Vagina (tissue), 2 donors: Measurements from ENCODE around the gene NRGN. TPM values are rescaled to one million over a fixed set of nuclear protein-coding genes. Genes with fewer than 3 reads are reported as not detected.

Experiments used
- DNase-seq, 2 donors: peaks; one replicate each; pipeline ENCODE4 v3.0.0-alpha.2; 2017; ENCODE audit errors: extremely low spot score in 2 of 2
- H3K27ac ChIP-seq: fragments of 200-600 bp; sonication (generic); one replicate; pipeline ENCODE4 v1.5.1; 2019
- H3K27me3 ChIP-seq: fragments of 200-600 bp; sonication (generic); one replicate; pipeline ENCODE4 v1.5.1; 2019
- H3K36me3 ChIP-seq, 2 donors: fragments of 200-600 bp; sonication (generic); one replicate each; pipeline ENCODE4 v1.5.1; 2017 to 2019
- H3K4me1 ChIP-seq: fragments of 200-600 bp; sonication (generic); one replicate; pipeline ENCODE4 v1.5.1; 2019
- H3K4me3 ChIP-seq, 2 donors: fragments of 200-600 bp; sonication (generic); 1 replicate in 1 of 2; 2 replicates in 1 of 2; pipeline ENCODE4 v1.5.1; 2016 to 2019
- H3K9me3 ChIP-seq: fragments of 200-600 bp; sonication (generic); one replicate; pipeline ENCODE4 v1.5.1; 2019
- CTCF ChIP-seq, 3 experiments: fragments of 450-650 bp in 2 of 3; fragments of 200-600 bp in 1 of 3; sonication (generic) in 1 of 3; IDR thresholded peaks; one replicate each; pipeline ENCODE4 v1.5.1; 2017 to 2019; ENCODE audit warnings: antibody characterized with exemption in 3 of 3, mild to moderate bottlenecking in 2 of 3, moderate library complexity in 2 of 3
- POLR2A ChIP-seq, 2 donors: fragments of 450-650 bp; IDR thresholded peaks; one replicate each; pipeline ENCODE4 v1.6.1; 2017; ENCODE audit warnings: antibody characterized with exemption in 2 of 2, mild to moderate bottlenecking in 2 of 2, moderate library complexity in 2 of 2
- POLR2AphosphoS5 ChIP-seq, 2 donors: sonication (generic); formaldehyde crosslinking; IDR thresholded peaks; one replicate each; pipeline ENCODE4 v1.9.0; 2017; ENCODE audit warnings: antibody characterized with exemption in 2 of 2, mild to moderate bottlenecking in 2 of 2, low read depth in 1 of 2; ENCODE audit not compliant: insufficient read depth in 1 of 2
- intact Hi-C: fragments of 100-400 bp; cut with DNase I; formaldehyde crosslinking; loops from one replicate; pipeline ENCODE4 v1.15.1; 2023
- total RNA-seq: library from RNA; depleted of rRNA; stranded (reverse); fragments of >200 nt; gene quantifications from one replicate; pipeline ENCODE4 v1.2.3, GENCODE V29; 2016

NRGN gene
- total RNA-seq, 1 donor from 2014 or later = 0.98 TPM

GRCh38 chr11:124762624-124763155 lies 22.9 kb downstream of the NRGN start:
- intact Hi-C loops = no loop called here
- H3K9me3 ChIP-seq = no peaks in the 10 kb centered on the region
- peaks cover 0 to 10% of the 10 kb centered on the region in 2 donors for H3K36me3 ChIP-seq
- H3K27me3 ChIP-seq = peaks cover 6% of the 10 kb centered on the region
- TF ChIP-seq CTCF (IDR thresholded peaks at IDR 0.05) (no peak), POLR2AphosphoS5 (IDR thresholded peaks at IDR 0.05; ENCODE audit: insufficient read depth in 1 of 2, low read depth in 1 of 2) (no peak), POLR2A (IDR thresholded peaks at IDR 0.05) (no peak)
- no peak for DNase-seq
- H3K27ac ChIP-seq = peak overlapping the region; percentile 74
- peak overlapping the region; percentile 50 to 53 for H3K4me3 ChIP-seq
- H3K4me1 ChIP-seq = peaks cover 44% of the 10 kb centered on the region

- intact Hi-C loops = no loop called here
- H3K4me3 ChIP-seq = peak overlapping the region; percentile 50 to 53
- H3K27ac ChIP-seq = peak overlapping the region; percentile 74
- DNase-seq = no peak
- TF ChIP-seq POLR2AphosphoS5 (IDR thresholded peaks at IDR 0.05; ENCODE audit: insufficient read depth in 1 of 2, low read depth in 1 of 2) (peak in 1 of 2 donors; percentile 30), POLR2A (IDR thresholded peaks at IDR 0.05) (no peak), CTCF (IDR thresholded peaks at IDR 0.05) (peak; percentile 27 to 56 (median 49))
- no peaks in the 10 kb centered on the region for H3K9me3 ChIP-seq
- H3K27me3 ChIP-seq = peaks cover 6% of the 10 kb centered on the region
- H3K4me1 ChIP-seq = peaks cover 37% of the 10 kb centered on the region
- peaks cover 0 to 10% of the 10 kb centered on the region in 2 donors for H3K36me3 ChIP-seq
Measured at GRCh38 chr11:124763156-124763947, 23.6 kb downstream of the NRGN start.

GRCh38 chr11:124766156-124766555 lies 26.4 kb downstream of the NRGN start:
- intact Hi-C loops = no loop called here
- Histone ChIP-seq H3K4me3 (no peak overlapping the region), H3K27me3 (no peaks in the 10 kb centered on the region), H3K36me3 (peaks cover 0 to 10% of the 10 kb centered on the region in 2 donors), H3K4me1 (peaks cover 17% of the 10 kb centered on the region), H3K27ac (no peak overlapping the region), H3K9me3 (no peaks in the 10 kb centered on the region)
- DNase-seq = no peak
- TF ChIP-seq POLR2A (IDR thresholded peaks at IDR 0.05) = no peak
- no peak for TF ChIP-seq CTCF (IDR thresholded peaks at IDR 0.05)
- TF ChIP-seq POLR2AphosphoS5 (IDR thresholded peaks at IDR 0.05; ENCODE audit: insufficient read depth in 1 of 2, low read depth in 1 of 2) = no peak

- Histone ChIP-seq H3K27me3 (no peaks in the 10 kb centered on the region), H3K4me1 (no peaks in the 10 kb centered on the region), H3K9me3 (no peaks in the 10 kb centered on the region), H3K36me3 (peaks cover 0 to 20% of the 10 kb centered on the region in 2 donors), H3K27ac (no peak overlapping the region), H3K4me3 (no peak overlapping the region)
- no peak for DNase-seq
- intact Hi-C loops = no loop called here
- TF ChIP-seq CTCF (IDR thresholded peaks at IDR 0.05) (no peak), POLR2A (IDR thresholded peaks at IDR 0.05) (no peak), POLR2AphosphoS5 (IDR thresholded peaks at IDR 0.05; ENCODE audit: insufficient read depth in 1 of 2, low read depth in 1 of 2) (no peak)
Measured at GRCh38 chr11:124768914-124769313, 29.2 kb downstream of the NRGN start.
